NT2/D1 (cell line): Measurements from ENCODE around the gene GPR137C.

ENCODE experiments used
- DNase-seq: peaks from one replicate; pipeline ENCODE4 v3.0.0-alpha.2; 2011; ENCODE audit warnings: low read depth, low spot score
- H3K27me3 ChIP-seq: 2 replicates; pipeline ENCODE4 v1.6.0; 2011; ENCODE audit warnings: mild to moderate bottlenecking; ENCODE audit not compliant: insufficient read length, insufficient read depth
- H3K36me3 ChIP-seq: 2 replicates; pipeline ENCODE4 v1.6.1; 2011; ENCODE audit warnings: mild to moderate bottlenecking, low read length, mixed read lengths; ENCODE audit not compliant: insufficient read depth, insufficient read length
- H3K4me1 ChIP-seq: 2 replicates; pipeline ENCODE4 v1.5.1; 2011; ENCODE audit not compliant: insufficient read depth, insufficient read length
- H3K4me3 ChIP-seq: 2 replicates; pipeline ENCODE4 v1.5.1; 2011; ENCODE audit warnings: low read depth; ENCODE audit not compliant: insufficient read length
- H3K9ac ChIP-seq: 2 replicates; pipeline ENCODE4 v1.6.0; 2011; ENCODE audit warnings: low read depth; ENCODE audit not compliant: insufficient read length
- H3K9me3 ChIP-seq: 2 replicates; pipeline ENCODE4 v1.5.1; 2011; ENCODE audit warnings: mild to moderate bottlenecking, low read length; ENCODE audit not compliant: insufficient read depth
- SUZ12 ChIP-seq: IDR thresholded peaks from 2 replicates; pipeline ENCODE4 v1.6.1; 2011; ENCODE audit not compliant: insufficient read length, insufficient read depth; ENCODE audit errors: extremely low read depth
- YY1 ChIP-seq: IDR thresholded peaks from 2 replicates; pipeline ENCODE4 v1.6.1; 2011; ENCODE audit not compliant: insufficient read length, insufficient read depth
- ZNF274 ChIP-seq: IDR thresholded peaks from 2 replicates; pipeline ENCODE4 v1.6.1; 2011; ENCODE audit warnings: mild to moderate bottlenecking, low read depth, low read length

Gene GPR137C

GRCh38 chr14:52649511-52649910 lies 96.9 kb downstream of the GPR137C start:
- Histone ChIP-seq H3K4me3 (no peak overlapping the region), H3K4me1 (no peaks in the 10 kb centered on the region), H3K9ac (no peak overlapping the region), H3K9me3 (no peaks in the 10 kb centered on the region), H3K27me3 (no peaks in the 10 kb centered on the region), H3K36me3 (no peaks in the 10 kb centered on the region)
- TF ChIP-seq ZNF274 = no peak
- TF ChIP-seq YY1 = no peak
- no peak for TF ChIP-seq SUZ12
- no peak for DNase-seq

GRCh38 chr14:52650774-52651173 lies 98.1 kb downstream of the GPR137C start:
- H3K4me3 ChIP-seq = no peak overlapping the region
- no peaks in the 10 kb centered on the region for H3K4me1 ChIP-seq
- no peak for DNase-seq
- H3K36me3 ChIP-seq = no peaks in the 10 kb centered on the region
- no peaks in the 10 kb centered on the region for H3K27me3 ChIP-seq
- TF ChIP-seq YY1 (no peak), ZNF274 (no peak), SUZ12 (no peak)
- H3K9me3 ChIP-seq = no peaks in the 10 kb centered on the region
- no peak overlapping the region for H3K9ac ChIP-seq

GRCh38 chr14:52656905-52657304 lies 104.3 kb downstream of the GPR137C start:
- no peaks in the 10 kb centered on the region for H3K36me3 ChIP-seq
- no peak overlapping the region for H3K9ac ChIP-seq

GRCh38 chr14:52660325-52660724 lies 107.7 kb downstream of the GPR137C start:
- Histone ChIP-seq H3K4me3 (no peak overlapping the region), H3K9ac (no peak overlapping the region), H3K36me3 (no peaks in the 10 kb centered on the region), H3K27me3 (no peaks in the 10 kb centered on the region), H3K9me3 (no peaks in the 10 kb centered on the region), H3K4me1 (no peaks in the 10 kb centered on the region)
- no peak for TF ChIP-seq SUZ12
- no peak for TF ChIP-seq YY1
- no peak for TF ChIP-seq ZNF274
- DNase-seq = no peak

More at GRCh38 chr14:52656905-52657304, 104.3 kb downstream of the GPR137C start:
- Histone ChIP-seq H3K9me3 (no peaks in the 10 kb centered on the region), H3K27me3 (no peaks in the 10 kb centered on the region), H3K4me1 (no peaks in the 10 kb centered on the region), H3K4me3 (no peak overlapping the region)
- DNase-seq = no peak
- no peak for TF ChIP-seq SUZ12
- no peak for TF ChIP-seq YY1
- no peak for TF ChIP-seq ZNF274

- no peak for DNase-seq
- Histone ChIP-seq H3K9ac (no peak overlapping the region), H3K4me1 (no peaks in the 10 kb centered on the region), H3K27me3 (no peaks in the 10 kb centered on the region), H3K4me3 (no peak overlapping the region), H3K9me3 (no peaks in the 10 kb centered on the region), H3K36me3 (no peaks in the 10 kb centered on the region)
- TF ChIP-seq YY1 = no peak
- TF ChIP-seq ZNF274 = no peak
- TF ChIP-seq SUZ12 = no peak
These were observed 108.2 kb downstream of the GPR137C start for GRCh38 chr14:52660832-52661231.

- DNase-seq = no peak
- Histone ChIP-seq H3K9ac (no peak overlapping the region), H3K4me1 (no peaks in the 10 kb centered on the region), H3K36me3 (no peaks in the 10 kb centered on the region), H3K4me3 (no peak overlapping the region), H3K9me3 (no peaks in the 10 kb centered on the region), H3K27me3 (no peaks in the 10 kb centered on the region)
- no peak for TF ChIP-seq SUZ12
- TF ChIP-seq YY1 = no peak
- TF ChIP-seq ZNF274 = no peak
These were observed 108.7 kb downstream of the GPR137C start for GRCh38 chr14:52661314-52661713.

- Histone ChIP-seq H3K9ac (no peak overlapping the region), H3K4me1 (no peaks in the 10 kb centered on the region), H3K27me3 (no peaks in the 10 kb centered on the region), H3K36me3 (no peaks in the 10 kb centered on the region), H3K4me3 (no peak overlapping the region), H3K9me3 (no peaks in the 10 kb centered on the region)
- peak; percentile 8 for DNase-seq
- no peak for TF ChIP-seq ZNF274
- no peak for TF ChIP-seq SUZ12
- TF ChIP-seq YY1 = no peak
These were observed 111.2 kb downstream of the GPR137C start for GRCh38 chr14:52663850-52664249.

- no peaks in the 10 kb centered on the region for H3K27me3 ChIP-seq
- H3K9ac ChIP-seq = no peak overlapping the region
- H3K4me1 ChIP-seq = no peaks in the 10 kb centered on the region
- TF ChIP-seq YY1 = no peak
- TF ChIP-seq ZNF274 = no peak
- TF ChIP-seq SUZ12 = no peak
- no peak overlapping the region for H3K4me3 ChIP-seq
- peaks cover 5% of the 10 kb centered on the region for H3K36me3 ChIP-seq
- H3K9me3 ChIP-seq = no peaks in the 10 kb centered on the region
- DNase-seq = no peak
These were observed 126.0 kb downstream of the GPR137C start for GRCh38 chr14:52678591-52678990.
